Neuronal stem cell (in vitro differentiated cells): ENCODE results near the gene AGAP1.

ENCODE experiments used
- DNase-seq: peaks from one replicate; pipeline ENCODE4 v3.0.0-alpha.2; 2013; ENCODE audit warnings: low spot score
- H2AFZ ChIP-seq: one replicate; pipeline ENCODE4 v1.6.1; 2013; ENCODE audit warnings: mild to moderate bottlenecking, low read length, inconsistent platforms
- H2AK5ac ChIP-seq: 2 replicates; pipeline ENCODE4 v1.6.1; 2013; ENCODE audit warnings: low read depth, mild to moderate bottlenecking, inconsistent platforms, low read length, moderate library complexity, mixed read lengths
- H2BK120ac ChIP-seq: 2 replicates; pipeline ENCODE4 v1.6.1; 2013; ENCODE audit warnings: low read depth, mild to moderate bottlenecking, inconsistent platforms, low read length, moderate library complexity, mixed read lengths
- H2BK12ac ChIP-seq: one replicate; pipeline ENCODE4 v1.6.1; 2013; ENCODE audit warnings: low read length, inconsistent platforms
- H2BK15ac ChIP-seq: 2 replicates; pipeline ENCODE4 v1.6.1; 2013; ENCODE audit warnings: mild to moderate bottlenecking, low read length, inconsistent platforms, mixed read lengths
- H2BK5ac ChIP-seq: one replicate; pipeline ENCODE4 v1.6.1; 2013; ENCODE audit warnings: inconsistent platforms, mild to moderate bottlenecking, low read length, moderate library complexity
- H3K14ac ChIP-seq: one replicate; pipeline ENCODE4 v1.6.1; 2013; ENCODE audit warnings: low read length, inconsistent platforms
- H3K18ac ChIP-seq: 2 replicates; pipeline ENCODE4 v1.6.1; 2013; ENCODE audit warnings: low read length, inconsistent platforms
- H3K23ac ChIP-seq: 2 replicates; pipeline ENCODE4 v1.6.1; 2013; ENCODE audit warnings: low read depth, mild to moderate bottlenecking, mixed read lengths, low read length, inconsistent platforms; ENCODE audit not compliant: poor library complexity
- H3K27ac ChIP-seq: replicated peaks from 3 replicates; pipeline ENCODE4 v1.5.1; 2013; ENCODE audit warnings: low read length, inconsistent platforms
- H3K27me3 ChIP-seq, 3 experiments: 2 replicates each; pipeline ENCODE4 v1.6.1; 2013; ENCODE audit warnings: low read length in 3 of 3, mild to moderate bottlenecking in 2 of 3, inconsistent platforms in 1 of 3, low read depth in 1 of 3, mixed read lengths in 1 of 3, moderate library complexity in 1 of 3; ENCODE audit not compliant: control insufficient read depth in 3 of 3, insufficient read depth in 3 of 3
- H3K36me3 ChIP-seq, 2 donors: replicated peaks in 1 of 2; 2 replicates each; pipeline ENCODE4 v1.6.1; 2013; ENCODE audit warnings: low read length in 2 of 2; ENCODE audit not compliant: control insufficient read depth in 2 of 2, insufficient read depth in 2 of 2
- H3K4ac ChIP-seq: 2 replicates; pipeline ENCODE4 v1.6.1; 2013; ENCODE audit warnings: inconsistent platforms, mild to moderate bottlenecking, low read length, moderate library complexity
- H3K4me1 ChIP-seq, 2 donors: 1 replicate in 1 of 2; 2 replicates in 1 of 2; pipeline ENCODE4 v1.6.1; 2013; ENCODE audit warnings: low read length in 2 of 2, low read depth in 1 of 2; ENCODE audit not compliant: control insufficient read depth in 2 of 2, insufficient read depth in 1 of 2
- H3K4me2 ChIP-seq: one replicate; pipeline ENCODE4 v1.6.1; 2013; ENCODE audit warnings: mild to moderate bottlenecking, low read length, inconsistent platforms; ENCODE audit not compliant: insufficient read depth, poor library complexity, severe bottlenecking
- H3K4me3 ChIP-seq, 2 donors: 2 replicates each; pipeline ENCODE4 v1.5.1; 2013; ENCODE audit warnings: low read length in 2 of 2, mild to moderate bottlenecking in 2 of 2, inconsistent platforms in 1 of 2, moderate library complexity in 1 of 2
- H3K79me1 ChIP-seq: one replicate; pipeline ENCODE4 v1.6.1; 2013; ENCODE audit warnings: low read depth, mild to moderate bottlenecking, inconsistent platforms, low read length, moderate library complexity
- H3K9ac ChIP-seq: one replicate; pipeline ENCODE4 v1.6.1; 2013; ENCODE audit warnings: mild to moderate bottlenecking, low read depth, low read length, inconsistent platforms; ENCODE audit not compliant: poor library complexity
- H3K9me3 ChIP-seq, 2 donors: replicated peaks in 1 of 2; 2 replicates each; pipeline versions ENCODE3 to v1.6.1; 2013; ENCODE audit warnings: low read length in 2 of 2, mild to moderate bottlenecking in 2 of 2, inconsistent platforms in 1 of 2, low read depth in 1 of 2, mixed read lengths in 1 of 2, moderate library complexity in 1 of 2; ENCODE audit not compliant: control insufficient read depth in 2 of 2, insufficient read depth in 1 of 2
- H4K8ac ChIP-seq: one replicate; pipeline ENCODE4 v1.6.1; 2013; ENCODE audit warnings: low read depth, mild to moderate bottlenecking, inconsistent platforms, low read length, moderate library complexity
- H4K91ac ChIP-seq: one replicate; pipeline ENCODE4 v1.6.1; 2013; ENCODE audit warnings: low read length, low read depth, mild to moderate bottlenecking, inconsistent platforms; ENCODE audit not compliant: poor library complexity
- WGBS, 2 donors: extraction: QIAGEN DNeasy Blood & Tissue Kit; methylation state at CpG; one replicate each; pipeline ENCODE4 v1.1.7; 2013; ENCODE audit warnings: missing lambda C conversion rate in 2 of 2, mixed read lengths in 1 of 2; ENCODE audit not compliant: insufficient read length in 2 of 2, insufficient replicate concordance in 1 of 2; ENCODE audit errors: extremely low coverage in 2 of 2; 5-methylcytosine and 5-hydroxymethylcytosine counted together

AGAP1 gene

DNA sequence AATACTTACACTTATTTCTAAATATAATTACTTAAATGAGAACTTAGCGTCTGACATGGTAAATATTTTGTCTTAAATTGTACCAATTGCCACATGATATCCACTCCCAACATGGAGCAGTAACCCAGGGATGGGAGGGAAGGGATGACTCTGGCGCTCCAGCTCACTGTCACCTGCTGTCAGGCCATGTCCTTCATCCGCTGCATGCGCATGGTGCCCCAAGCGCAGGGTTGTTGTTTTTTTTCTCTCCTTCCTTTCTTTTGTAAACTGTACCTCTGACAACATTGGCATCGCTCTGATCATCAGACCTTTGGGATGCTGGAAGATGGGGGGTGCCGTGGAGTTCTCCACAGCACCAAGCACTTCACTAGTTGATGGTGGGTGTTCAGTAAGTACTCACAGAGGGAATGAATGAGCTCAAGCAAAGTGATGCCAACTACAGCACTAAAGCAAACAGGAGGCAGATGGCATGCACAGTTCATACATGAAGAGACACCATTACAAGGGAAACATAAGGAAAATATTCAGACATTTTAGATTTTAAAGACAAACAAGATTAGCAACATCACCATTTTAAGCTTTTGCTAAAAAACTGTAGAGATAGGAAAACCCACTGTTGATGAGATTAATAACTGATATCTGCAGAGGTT is 426.5 kb downstream of the AGAP1 start:
- H3K27me3 ChIP-seq: no peaks in the 10 kb centered on the region
- no peak for DNase-seq
- H2AFZ ChIP-seq: no peak overlapping the region
- H3K36me3 ChIP-seq: peaks cover 2 to 50% of the 10 kb centered on the region in 2 donors
- H3K27ac ChIP-seq: no peak overlapping the region
- H3K23ac ChIP-seq: no peak overlapping the region
- no peak overlapping the region for H4K91ac ChIP-seq
- H2BK15ac ChIP-seq: no peak overlapping the region
- no peak overlapping the region for H3K4me3 ChIP-seq
- peaks cover 0 to 4% of the 10 kb centered on the region in 2 donors for H3K4me1 ChIP-seq
- H2AK5ac ChIP-seq: no peak overlapping the region
- no peak overlapping the region for H2BK120ac ChIP-seq
- H2BK5ac ChIP-seq: no peak overlapping the region
- H3K79me1 ChIP-seq: no peaks in the 10 kb centered on the region
- no CpG with 5 or more reads among the region's 7 CpGs for WGBS, 2 donors
- H3K18ac ChIP-seq: no peak overlapping the region
- peaks cover 3 to 19% of the 10 kb centered on the region in 2 donors for H3K9me3 ChIP-seq
- no peak overlapping the region for H2BK12ac ChIP-seq
- H3K4me2 ChIP-seq: no peak overlapping the region
- H4K8ac ChIP-seq: no peak overlapping the region
- no peak overlapping the region for H3K4ac ChIP-seq
- no peak overlapping the region for H3K9ac ChIP-seq
- H3K14ac ChIP-seq: no peak overlapping the region

DNA sequence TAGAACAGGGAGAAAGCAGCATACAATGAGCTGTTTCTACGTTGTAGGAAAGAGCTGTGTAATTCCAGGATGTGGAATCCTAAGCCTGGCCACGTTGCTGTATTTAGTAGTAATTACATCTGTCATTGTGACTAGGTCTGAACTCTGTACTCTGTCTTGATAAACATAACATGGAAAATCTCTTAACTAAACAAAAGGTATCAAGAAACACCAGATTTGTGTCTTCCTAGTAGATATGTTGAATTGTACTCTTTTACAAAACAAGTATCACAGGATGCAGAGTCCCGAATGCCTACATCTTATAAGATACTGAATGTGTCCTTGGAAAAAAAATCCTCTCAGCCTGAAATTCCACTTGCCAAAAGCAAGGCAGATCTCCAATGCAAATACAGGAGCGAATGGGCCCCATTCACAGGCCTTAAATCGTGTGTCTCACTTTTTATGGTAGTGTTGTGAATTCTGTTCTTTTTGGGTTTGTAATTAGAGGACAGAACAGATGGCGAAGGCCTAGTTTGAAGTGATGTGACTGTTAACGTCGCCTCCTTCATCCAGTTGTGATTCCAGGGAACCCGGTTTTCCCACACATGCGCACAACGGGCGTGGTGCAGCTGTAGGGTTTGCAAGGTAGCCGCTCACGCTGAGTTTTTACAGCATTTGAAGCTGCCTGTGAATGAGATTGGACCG is 427.8 kb downstream of the AGAP1 start:
- no CpG with 5 or more reads among the region's 15 CpGs for WGBS, 2 donors

DNA sequence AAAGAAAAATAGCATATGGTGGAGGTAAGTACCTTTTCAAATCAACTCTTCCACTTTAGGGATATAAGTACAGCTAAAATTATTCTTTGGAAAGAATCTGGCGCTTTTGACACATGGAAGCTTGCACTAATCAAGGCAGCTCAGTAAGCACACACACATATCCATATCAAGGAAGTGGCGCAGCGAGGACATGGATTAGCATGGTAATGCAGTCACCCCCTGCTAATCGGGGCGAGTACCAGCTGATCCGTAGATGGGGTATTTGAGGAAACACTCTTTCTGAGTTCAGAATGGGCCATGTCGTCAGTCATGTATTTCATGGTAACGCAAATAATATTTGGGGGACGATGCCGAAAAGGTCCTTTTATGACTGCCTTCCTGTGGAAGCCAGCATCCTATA is 429.0 kb downstream of the AGAP1 start:
- no peaks in the 10 kb centered on the region for H3K4me1 ChIP-seq
- no peak overlapping the region for H3K23ac ChIP-seq
- no peak overlapping the region for H2BK12ac ChIP-seq
- no peak overlapping the region for H2BK5ac ChIP-seq
- no peak for DNase-seq
- H3K4ac ChIP-seq: no peak overlapping the region
- no peak overlapping the region for H2AFZ ChIP-seq
- no peak overlapping the region for H3K18ac ChIP-seq
- H3K36me3 ChIP-seq: peaks cover 0 to 36% of the 10 kb centered on the region in 2 donors
- no peak overlapping the region for H4K8ac ChIP-seq
- H4K91ac ChIP-seq: no peak overlapping the region
- no CpG with 5 or more reads among the region's 10 CpGs for WGBS, 2 donors
- no peak overlapping the region for H3K4me2 ChIP-seq
- no peaks in the 10 kb centered on the region for H3K79me1 ChIP-seq
- peaks cover 0 to 6% of the 10 kb centered on the region in 2 donors for H3K9me3 ChIP-seq
- no peak overlapping the region for H2AK5ac ChIP-seq
- no peak overlapping the region for H2BK15ac ChIP-seq
- H3K27me3 ChIP-seq: no peaks in the 10 kb centered on the region
- no peak overlapping the region for H3K9ac ChIP-seq
- no peak overlapping the region for H3K27ac ChIP-seq
- no peak overlapping the region for H3K14ac ChIP-seq
- no peak overlapping the region for H2BK120ac ChIP-seq
- H3K4me3 ChIP-seq: no peak overlapping the region

More for the DNA sequence above, 427.8 kb downstream of the AGAP1 start:
- H3K4ac ChIP-seq: no peak overlapping the region
- H3K36me3 ChIP-seq: peaks cover 0 to 38% of the 10 kb centered on the region in 2 donors
- DNase-seq: no peak
- no peak overlapping the region for H2BK120ac ChIP-seq
- no peak overlapping the region for H3K14ac ChIP-seq
- no peak overlapping the region for H3K4me2 ChIP-seq
- H3K27ac ChIP-seq: no peak overlapping the region
- H3K27me3 ChIP-seq: no peaks in the 10 kb centered on the region
- peaks cover 0 to 4% of the 10 kb centered on the region in 2 donors for H3K4me1 ChIP-seq
- no peak overlapping the region for H3K23ac ChIP-seq
- no peaks in the 10 kb centered on the region for H3K79me1 ChIP-seq
- no peak overlapping the region for H3K4me3 ChIP-seq
- no peak overlapping the region for H3K9ac ChIP-seq
- H3K18ac ChIP-seq: no peak overlapping the region
- H2BK12ac ChIP-seq: no peak overlapping the region
- H4K8ac ChIP-seq: no peak overlapping the region
- H2BK5ac ChIP-seq: no peak overlapping the region
- H4K91ac ChIP-seq: no peak overlapping the region
- no peak overlapping the region for H2BK15ac ChIP-seq
- H2AFZ ChIP-seq: no peak overlapping the region
- no peak overlapping the region for H2AK5ac ChIP-seq
- peaks cover 0 to 7% of the 10 kb centered on the region in 2 donors for H3K9me3 ChIP-seq

DNA sequence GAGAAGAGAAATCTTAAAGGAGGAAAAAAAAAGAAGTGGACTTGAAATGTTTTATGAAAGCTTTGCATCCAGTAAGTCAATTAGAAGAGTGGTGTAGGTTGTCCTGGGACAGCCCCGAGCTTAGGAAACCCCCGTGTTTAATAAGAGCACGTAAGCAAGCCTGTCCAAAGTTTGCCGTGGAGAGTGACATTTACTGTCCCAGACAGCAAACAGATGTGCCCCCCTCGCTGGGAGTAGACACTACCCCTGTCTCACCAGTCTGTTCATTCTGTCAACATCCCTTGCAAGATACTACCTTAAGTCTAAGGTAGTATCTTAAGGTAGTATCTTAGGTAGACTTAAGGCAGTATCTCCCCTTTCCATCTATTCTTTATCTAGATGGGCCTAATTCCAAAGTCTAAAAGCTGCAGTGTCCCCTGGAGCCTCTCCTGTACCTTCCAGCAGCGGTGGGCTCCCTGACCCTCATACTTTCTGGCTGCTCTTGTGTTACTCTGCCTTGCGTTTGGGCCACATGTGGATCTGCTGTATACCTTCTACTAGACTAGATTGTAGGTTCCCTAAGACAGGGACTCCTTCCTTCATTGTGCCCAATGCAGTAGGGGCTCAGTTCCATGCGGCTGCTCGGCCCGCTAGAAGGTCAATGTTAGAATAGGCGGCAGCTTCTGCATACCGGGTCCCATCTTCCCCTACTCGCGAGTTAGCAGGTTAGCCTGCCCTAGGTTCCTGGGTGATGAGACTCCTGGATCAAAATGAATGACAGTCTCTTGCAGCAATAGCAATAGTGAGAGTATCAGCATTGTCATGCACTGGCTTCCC is 430.2 kb downstream of the AGAP1 start:
- Histone ChIP-seq H3K18ac (no peak overlapping the region), H2BK5ac (no peak overlapping the region), H3K4ac (no peak overlapping the region), H3K36me3 (peaks cover 0 to 33% of the 10 kb centered on the region in 2 donors), H2BK120ac (no peak overlapping the region), H3K9ac (no peak overlapping the region), H2AFZ (no peak overlapping the region), H3K27me3 (no peaks in the 10 kb centered on the region), H3K79me1 (no peaks in the 10 kb centered on the region), H2BK12ac (no peak overlapping the region), H3K4me1 (no peaks in the 10 kb centered on the region), H3K4me2 (no peak overlapping the region), H3K27ac (no peak overlapping the region), H3K4me3 (no peak overlapping the region), H4K91ac (no peak overlapping the region), H3K14ac (no peak overlapping the region), H2BK15ac (no peak overlapping the region), H4K8ac (no peak overlapping the region), H2AK5ac (no peak overlapping the region), H3K23ac (no peak overlapping the region), H3K9me3 (peaks cover 0 to 6% of the 10 kb centered on the region in 2 donors)
- DNase-seq: no peak
- no CpG with 5 or more reads among the region's 14 CpGs for WGBS, 2 donors
